ENCODE measurements around the gene BOLA2B. TPM values are rescaled to one million over a fixed set of nuclear protein-coding genes. Genes with fewer than 3 reads are reported as not detected.
"Not testable (repeated sequence)": the region's sequence is repeated elsewhere in the genome, so short reads cannot be mapped to it uniquely, and the experiment has no call there.

The BOLA2B gene
- total and polyA plus RNA-seq, 12 donors = 38.2 to 226 (median 58.9) TPM

GRCh38 chr16:30179195-30179594 lies 14.3 kb downstream of the BOLA2B start:
- H3K36me3 ChIP-seq = no peaks in the 10 kb centered on the region
- ATAC-seq = no peak
- no peaks in the 10 kb centered on the region for H3K27me3 ChIP-seq
- no peaks in the 10 kb centered on the region for H3K9me3 ChIP-seq
- TF ChIP-seq CTCF (IDR thresholded peaks at IDR 0.05) = no peak
- intact Hi-C loops (cut with DNase I) = no loop called here
- no peak for DNase-seq
- H3K4me3 ChIP-seq = no peak overlapping the region
- WGBS, 2 donors = 91 to 97% methylated on average over 4 of the region's 4 CpGs
- H3K27ac ChIP-seq = no peak overlapping the region
- H3K4me1 ChIP-seq = peaks cover 0 to 17% (median 6%) of the 10 kb centered on the region in 9 donors

- WGBS, 2 donors = 91 to 92% methylated on average over 6 of the region's 6 CpGs
- H3K4me1 ChIP-seq; H3K27ac ChIP-seq; H3K36me3 ChIP-seq; intact Hi-C loops (cut with DNase I); H3K9me3 ChIP-seq; H3K27me3 ChIP-seq; H3K4me3 ChIP-seq; ATAC-seq; DNase-seq: not testable (repeated sequence)
Measured at GRCh38 chr16:30176876-30177275, 16.6 kb downstream of the BOLA2B start.

- no peak overlapping the region for H3K4me3 ChIP-seq
Measured at GRCh38 chr16:30173054-30173453, 20.4 kb downstream of the BOLA2B start.

GRCh38 chr16:30170145-30170544 lies 23.3 kb downstream of the BOLA2B start:
- H3K36me3 ChIP-seq; H3K4me3 ChIP-seq; DNase-seq; H3K9me3 ChIP-seq; intact Hi-C loops (cut with DNase I); H3K27ac ChIP-seq; ATAC-seq; H3K27me3 ChIP-seq: not testable (repeated sequence)
- 86% methylated on average over 14 to 19 of the region's 31 CpGs for WGBS, 2 donors
- H3K4me1 ChIP-seq = peaks cover 0 to 14% (median 0%) of the 10 kb centered on the region in 9 donors

More at GRCh38 chr16:30173054-30173453, 20.4 kb downstream of the BOLA2B start:
- DNase-seq (no peak), ATAC-seq (no peak)
- Histone ChIP-seq H3K9me3 (no peaks in the 10 kb centered on the region), H3K4me1 (peaks cover 0 to 3% (median 0%) of the 10 kb centered on the region in 9 donors), H3K27me3 (no peaks in the 10 kb centered on the region), H3K36me3 (no peaks in the 10 kb centered on the region), H3K27ac (no peak overlapping the region)
- TF ChIP-seq CTCF (IDR thresholded peaks at IDR 0.05) = no peak
- intact Hi-C loops (cut with DNase I) = no loop called here
- 89 to 96% methylated on average over 7 of the region's 7 CpGs for WGBS, 2 donors

GRCh38 chr16:30169416-30169815 lies 24.1 kb downstream of the BOLA2B start:
- peaks cover 0 to 14% (median 0%) of the 10 kb centered on the region in 9 donors for H3K4me1 ChIP-seq
- WGBS, 2 donors = 93 to 97% methylated on average over 24 to 34 of the region's 38 CpGs
- H3K4me3 ChIP-seq; H3K9me3 ChIP-seq; H3K27me3 ChIP-seq; intact Hi-C loops (cut with DNase I); ATAC-seq; DNase-seq; H3K27ac ChIP-seq; H3K36me3 ChIP-seq: not testable (repeated sequence)

GRCh38 chr16:30168746-30169145 lies 24.7 kb downstream of the BOLA2B start:
- H3K27ac ChIP-seq; ATAC-seq; H3K36me3 ChIP-seq; H3K9me3 ChIP-seq; DNase-seq; H3K27me3 ChIP-seq; H3K4me3 ChIP-seq; intact Hi-C loops (cut with DNase I): not testable (repeated sequence)
- WGBS, 2 donors = 80% methylated on average over 13 of the region's 29 CpGs; no CpG with 5 or more reads in 1 of the 2 donors
- peaks cover 0 to 14% (median 0%) of the 10 kb centered on the region in 9 donors for H3K4me1 ChIP-seq
